Cardiac muscle cell (in vitro differentiated cells and primary cell): ENCODE results near the gene NME3. TPM values are rescaled to one million over a fixed set of nuclear protein-coding genes. Genes with fewer than 3 reads are reported as not detected.

ENCODE experiments used
- DNase-seq, 2 donors: peaks; one replicate each; pipeline versions ENCODE4 v3.0.0 to v3.0.0-alpha.2; 2010 to 2017; ENCODE audit warnings: low read depth in 1 of 2, low spot score in 1 of 2
- H3K27ac ChIP-seq: fragments of 200-600 bp; sonication (generic); 2 replicates; pipeline ENCODE4 v1.5.1; 2016
- H3K27me3 ChIP-seq: fragments of 200-600 bp; sonication (generic); 2 replicates; pipeline ENCODE4 v1.6.0; 2016; ENCODE audit warnings: control low read depth
- H3K36me3 ChIP-seq: fragments of 200-600 bp; sonication (generic); 2 replicates; pipeline ENCODE4 v1.5.1; 2016; ENCODE audit warnings: control low read depth
- H3K4me1 ChIP-seq: fragments of 200-600 bp; sonication (generic); 2 replicates; pipeline ENCODE4 v1.8.1; 2017; ENCODE audit warnings: low read depth, mild to moderate bottlenecking, mixed run types
- H3K4me3 ChIP-seq: fragments of 200-600 bp; sonication (generic); 2 replicates; pipeline ENCODE4 v1.5.1; 2016; ENCODE audit warnings: mild to moderate bottlenecking
- H3K9me3 ChIP-seq: fragments of 200-600 bp; sonication (generic); 2 replicates; pipeline ENCODE4 v1.5.1; 2017; ENCODE audit warnings: low read depth, mild to moderate bottlenecking, control low read depth
- polyA plus RNA-seq: library from polyadenylated mRNA; unstranded; fragments of >200 nt; fragmentation: Nextera tagmentation; extraction: Ambion mirVana; gene quantifications from 2 replicates; pipeline ENCODE4 v1.2.1, GENCODE V29; 2016
- total RNA-seq: library from RNA; depleted of rRNA; stranded (reverse); fragments of >200 nt; gene quantifications from 2 replicates; pipeline ENCODE4 v1.2.3, GENCODE V29; 2016
- TF ChIP-seq, protein P1 (sequence below): IDR thresholded peaks from 2 replicates; pipeline ENCODE4 v1.5.1; 2012; ENCODE audit warnings: low read depth, mild to moderate bottlenecking, low read length

The NME3 gene
- total and polyA plus RNA-seq, 2 experiments from 2014 or later = 76.9 to 106 TPM

DNA sequence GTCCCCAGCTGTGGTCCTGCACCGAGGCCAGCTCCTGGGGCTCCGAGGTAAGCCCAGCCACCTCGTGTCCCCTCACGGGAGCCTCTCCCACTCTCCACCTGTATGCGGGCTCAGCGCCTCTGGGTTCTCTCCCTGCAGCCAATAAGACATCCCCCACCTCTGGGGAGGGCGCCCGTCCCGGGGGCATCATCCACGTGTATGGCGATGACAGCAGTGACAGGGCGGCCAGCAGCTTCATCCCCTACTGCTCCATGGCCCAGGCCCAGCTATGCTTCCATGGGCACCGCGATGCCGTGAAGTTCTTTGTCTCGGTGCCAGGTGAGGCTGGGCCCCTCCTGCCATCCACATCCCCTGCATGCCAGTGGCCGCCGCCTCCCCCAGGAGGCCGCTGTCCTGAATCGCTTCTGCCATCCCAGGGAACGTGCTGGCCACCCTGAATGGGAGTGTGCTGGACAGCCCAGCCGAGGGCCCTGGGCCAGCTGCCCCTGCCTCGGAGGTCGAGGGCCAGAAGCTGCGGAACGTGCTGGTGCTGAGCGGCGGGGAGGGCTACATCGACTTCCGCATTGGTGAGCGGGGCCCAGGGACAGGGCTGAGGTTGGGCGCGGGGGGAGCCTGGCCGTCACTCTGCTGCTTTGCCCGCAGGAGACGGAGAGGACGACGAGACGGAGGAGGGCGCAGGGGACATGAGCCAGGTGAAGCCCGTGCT lies 3.1 kb downstream of the NME3 start:
- Histone ChIP-seq H3K4me1 (peaks cover 6% of the 10 kb centered on the region), H3K4me3 (no peak overlapping the region), H3K27ac (no peak overlapping the region), H3K36me3 (peaks cover 34% of the 10 kb centered on the region), H3K9me3 (no peaks in the 10 kb centered on the region), H3K27me3 (no peaks in the 10 kb centered on the region)
- TF ChIP-seq, protein P1, sequence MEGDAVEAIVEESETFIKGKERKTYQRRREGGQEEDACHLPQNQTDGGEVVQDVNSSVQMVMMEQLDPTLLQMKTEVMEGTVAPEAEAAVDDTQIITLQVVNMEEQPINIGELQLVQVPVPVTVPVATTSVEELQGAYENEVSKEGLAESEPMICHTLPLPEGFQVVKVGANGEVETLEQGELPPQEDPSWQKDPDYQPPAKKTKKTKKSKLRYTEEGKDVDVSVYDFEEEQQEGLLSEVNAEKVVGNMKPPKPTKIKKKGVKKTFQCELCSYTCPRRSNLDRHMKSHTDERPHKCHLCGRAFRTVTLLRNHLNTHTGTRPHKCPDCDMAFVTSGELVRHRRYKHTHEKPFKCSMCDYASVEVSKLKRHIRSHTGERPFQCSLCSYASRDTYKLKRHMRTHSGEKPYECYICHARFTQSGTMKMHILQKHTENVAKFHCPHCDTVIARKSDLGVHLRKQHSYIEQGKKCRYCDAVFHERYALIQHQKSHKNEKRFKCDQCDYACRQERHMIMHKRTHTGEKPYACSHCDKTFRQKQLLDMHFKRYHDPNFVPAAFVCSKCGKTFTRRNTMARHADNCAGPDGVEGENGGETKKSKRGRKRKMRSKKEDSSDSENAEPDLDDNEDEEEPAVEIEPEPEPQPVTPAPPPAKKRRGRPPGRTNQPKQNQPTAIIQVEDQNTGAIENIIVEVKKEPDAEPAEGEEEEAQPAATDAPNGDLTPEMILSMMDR = no peak
- no peak for DNase-seq

DNA sequence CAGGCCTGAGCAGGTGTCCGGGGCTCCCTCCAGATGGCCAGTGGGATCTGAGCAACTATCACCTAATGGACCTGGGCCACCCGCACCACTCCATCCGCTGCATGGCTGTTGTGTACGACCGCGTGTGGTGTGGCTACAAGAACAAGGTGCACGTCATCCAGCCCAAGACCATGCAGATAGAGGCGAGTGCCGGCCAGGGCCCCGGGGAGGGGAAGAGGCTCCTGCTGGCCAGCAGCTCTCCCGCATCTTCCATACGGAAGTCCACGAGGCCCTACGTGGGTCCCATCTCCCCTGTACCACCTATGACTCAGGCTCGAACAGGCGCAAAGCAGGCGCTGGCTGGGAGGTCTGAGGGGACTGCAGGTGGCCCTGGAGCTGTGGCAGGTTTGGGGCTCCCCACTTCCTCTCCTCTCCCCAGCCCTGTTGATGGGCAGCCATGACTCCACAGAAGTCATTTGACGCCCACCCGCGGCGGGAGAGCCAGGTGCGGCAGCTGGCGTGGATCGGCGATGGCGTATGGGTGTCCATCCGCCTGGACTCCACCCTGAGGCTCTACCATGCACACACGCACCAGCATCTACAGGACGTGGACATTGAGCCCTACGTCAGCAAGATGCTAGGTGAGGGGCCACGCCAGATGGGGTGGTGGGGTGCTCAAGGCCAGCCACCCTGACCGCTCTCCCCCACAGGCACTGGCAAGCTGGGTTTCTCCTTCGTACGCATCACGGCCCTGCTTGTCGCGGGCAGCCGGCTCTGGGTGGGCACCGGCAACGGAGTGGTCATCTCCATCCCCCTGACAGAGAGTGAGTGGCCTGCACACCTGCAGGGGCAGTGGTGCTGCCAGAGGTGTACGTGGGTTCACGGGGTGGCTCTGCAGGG lies 4.0 kb downstream of the NME3 start:
- no peak overlapping the region for H3K27ac ChIP-seq
- H3K36me3 ChIP-seq = peaks cover 34% of the 10 kb centered on the region
- H3K4me3 ChIP-seq = no peak overlapping the region
- no peaks in the 10 kb centered on the region for H3K27me3 ChIP-seq
- TF ChIP-seq, protein P1 = no peak
- no peak for DNase-seq
- no peaks in the 10 kb centered on the region for H3K9me3 ChIP-seq
- peaks cover 5% of the 10 kb centered on the region for H3K4me1 ChIP-seq

DNA sequence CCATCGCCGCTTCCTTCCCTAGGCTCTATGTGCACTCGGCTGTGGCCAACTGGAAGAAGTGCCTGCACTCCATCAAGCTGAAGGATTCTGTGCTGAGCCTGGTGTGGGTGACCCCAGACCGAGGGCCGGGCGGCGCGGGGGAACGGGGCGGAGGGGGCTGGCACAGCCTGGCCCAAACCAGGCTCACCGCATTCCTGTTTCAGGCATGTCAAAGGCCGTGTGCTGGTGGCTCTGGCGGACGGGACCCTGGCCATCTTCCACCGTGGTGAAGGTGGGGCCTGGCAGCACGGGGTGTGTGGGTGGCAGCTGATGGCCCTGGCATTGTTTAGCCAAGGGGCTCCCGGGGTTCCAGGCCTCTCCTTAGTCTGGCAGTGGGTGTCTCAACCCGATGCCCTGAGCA lies 4.6 kb downstream of the NME3 start:
- no peak for DNase-seq
- no peak overlapping the region for H3K27ac ChIP-seq
- no peaks in the 10 kb centered on the region for H3K9me3 ChIP-seq
- peaks cover 34% of the 10 kb centered on the region for H3K36me3 ChIP-seq
- TF ChIP-seq, protein P1 = no peak
- H3K4me1 ChIP-seq = no peaks in the 10 kb centered on the region
- no peaks in the 10 kb centered on the region for H3K27me3 ChIP-seq
- no peak overlapping the region for H3K4me3 ChIP-seq

DNA sequence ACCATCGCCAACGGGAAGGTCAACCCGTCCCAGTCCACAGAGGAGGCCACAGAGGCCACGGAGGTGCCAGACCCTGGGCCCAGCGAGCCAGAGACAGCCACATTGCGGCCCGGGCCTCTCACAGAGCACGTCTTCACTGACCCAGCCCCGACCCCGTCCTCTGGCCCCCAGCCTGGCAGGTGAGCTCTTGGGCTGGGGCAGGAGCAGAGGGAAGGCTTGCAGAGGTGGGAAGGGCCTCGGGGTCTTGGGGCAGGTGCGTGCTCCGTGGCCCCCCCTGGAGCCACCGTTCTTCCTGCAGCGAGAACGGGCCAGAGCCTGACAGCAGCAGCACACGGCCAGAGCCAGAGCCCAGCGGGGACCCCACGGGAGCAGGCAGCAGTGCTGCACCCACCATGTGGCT lies 5.1 kb downstream of the NME3 start:
- no peak for DNase-seq
- H3K4me1 ChIP-seq = no peaks in the 10 kb centered on the region
- no peaks in the 10 kb centered on the region for H3K27me3 ChIP-seq
- peaks cover 34% of the 10 kb centered on the region for H3K36me3 ChIP-seq
- H3K27ac ChIP-seq = no peak overlapping the region
- TF ChIP-seq, protein P1 = no peak
- no peak overlapping the region for H3K4me3 ChIP-seq
- no peaks in the 10 kb centered on the region for H3K9me3 ChIP-seq

DNA sequence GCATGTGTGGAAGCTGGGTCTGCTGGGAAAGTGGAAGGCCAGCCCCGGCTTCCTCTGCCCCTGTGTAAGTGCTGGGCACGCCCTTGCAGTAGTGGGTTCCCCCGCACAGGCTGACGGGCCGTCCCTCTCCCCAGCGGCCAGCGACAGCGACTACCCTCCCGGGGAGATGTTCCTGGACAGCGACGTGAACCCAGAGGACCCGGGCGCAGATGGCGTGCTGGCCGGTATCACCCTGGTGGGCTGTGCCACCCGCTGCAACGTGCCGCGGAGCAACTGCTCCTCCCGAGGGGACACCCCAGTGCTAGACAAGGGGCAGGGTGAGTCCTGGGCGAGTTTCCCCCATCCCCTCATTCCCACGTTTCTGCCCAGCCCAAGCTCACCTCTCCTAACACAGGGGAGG lies 5.5 kb downstream of the NME3 start:
- Histone ChIP-seq H3K4me1 (no peaks in the 10 kb centered on the region), H3K4me3 (no peak overlapping the region), H3K27me3 (no peaks in the 10 kb centered on the region), H3K36me3 (peaks cover 34% of the 10 kb centered on the region), H3K27ac (no peak overlapping the region), H3K9me3 (no peaks in the 10 kb centered on the region)
- DNase-seq = no peak
- TF ChIP-seq, protein P1 = no peak
